Small intestine (tissue), 7 donors: ENCODE measurements around the gene CAPN3. TPM values are rescaled to one million over a fixed set of nuclear protein-coding genes. Genes with fewer than 3 reads are reported as not detected.
A peak's percentile ranks its signal among the peaks of the same experiment; 100 is the strongest.

Experiments used
- DNase-seq, 2 donors: peaks; one replicate each; pipeline versions ENCODE4 v3.0.0 to v3.0.0-alpha.2; 2013
- FAIRE-seq: peaks from 2 replicates; lab custom pipeline; 2012; peaks lifted over from hg19 to GRCh38; lab: Jason Lieb, UNC
- H3K27ac ChIP-seq, 3 donors: one replicate each; pipeline ENCODE4 v1.5.1; 2013; ENCODE audit warnings: low read length in 2 of 3, mild to moderate bottlenecking in 2 of 3, control low read depth in 1 of 3, inconsistent platforms in 1 of 3, low read depth in 1 of 3, moderate library complexity in 1 of 3
- H3K27me3 ChIP-seq, 3 donors: one replicate each; pipeline ENCODE4 v1.6.1; 2013; ENCODE audit warnings: low read length in 3 of 3, inconsistent platforms in 1 of 3; ENCODE audit not compliant: control insufficient read depth in 3 of 3, insufficient read depth in 3 of 3
- H3K36me3 ChIP-seq, 3 donors: one replicate each; pipeline ENCODE4 v1.6.1; 2013; ENCODE audit warnings: low read length in 3 of 3, inconsistent platforms in 1 of 3, low read depth in 1 of 3, mild to moderate bottlenecking in 1 of 3, moderate library complexity in 1 of 3; ENCODE audit not compliant: control insufficient read depth in 3 of 3, insufficient read depth in 2 of 3
- H3K4me1 ChIP-seq, 3 donors: one replicate each; pipeline ENCODE4 v1.6.1; 2013; ENCODE audit warnings: low read length in 2 of 3, inconsistent platforms in 1 of 3, low read depth in 1 of 3, mild to moderate bottlenecking in 1 of 3, moderate library complexity in 1 of 3; ENCODE audit not compliant: control insufficient read depth in 3 of 3, insufficient read depth in 2 of 3
- H3K4me3 ChIP-seq, 3 donors: one replicate each; pipeline ENCODE4 v1.5.1; 2013; ENCODE audit warnings: low read length in 3 of 3, control low read depth in 1 of 3, inconsistent platforms in 1 of 3, low read depth in 1 of 3, mild to moderate bottlenecking in 1 of 3, moderate library complexity in 1 of 3
- H3K9me3 ChIP-seq, 2 donors: one replicate each; pipeline ENCODE4 v1.6.1; 2013; ENCODE audit warnings: low read depth in 1 of 2, low read length in 1 of 2; ENCODE audit not compliant: control insufficient read depth in 2 of 2, insufficient read depth in 1 of 2
- WGBS, 3 donors: extraction: QIAGEN DNeasy Blood & Tissue Kit; methylation state at CpG; one replicate each; pipeline ENCODE4 v1.1.7; 2013; 5-methylcytosine and 5-hydroxymethylcytosine counted together
- polyA plus RNA-seq, 4 donors: library from polyadenylated mRNA; stranded (reverse) in 3 of 4; unstranded in 1 of 4; fragments of 200-250 nt in 3 of 4; fragments of 120-200 nt in 1 of 4; gene quantifications; one replicate each; pipeline versions ENCODE4 v1.2.1 to v1.2.3, GENCODE V29; 2013
- donor health status: healthy with polysubstance abuse.
- donor health status: control.
- donor health status: control.
- donor health status: Bipolar disorder and iron deficiency.
- donor health status: healthy.

The CAPN3 gene
- polyA plus RNA-seq, 4 donors, result 5.2 to 248 (median 18.6) TPM

- Histone ChIP-seq H3K27ac (no peak overlapping the region), H3K36me3 (no peaks in the 10 kb centered on the region), H3K4me3 (no peak overlapping the region), H3K4me1 (no peaks in the 10 kb centered on the region), H3K9me3 (peaks cover 0 to 2% of the 10 kb centered on the region in 2 donors), H3K27me3 (no peaks in the 10 kb centered on the region)
- DNase-seq, result no peak
- no peak for FAIRE-seq
- 60 to 78% (median 74%) methylated on average over 2 of the region's 2 CpGs for WGBS, 3 donors
These were observed 11.8 kb downstream of the CAPN3 start for GRCh38 chr15:42371096-42371495.

GRCh38 chr15:42373274-42373673, 14.0 kb downstream of the CAPN3 start:
- WGBS, 3 donors, result 82 to 100% (median 92%) methylated on average over 1 of the region's 1 CpG
- no peaks in the 10 kb centered on the region for H3K36me3 ChIP-seq
- no peak overlapping the region for H3K27ac ChIP-seq
- no peak overlapping the region for H3K4me3 ChIP-seq
- H3K27me3 ChIP-seq, result no peaks in the 10 kb centered on the region
- DNase-seq (peak in 1 of 2 donors; percentile 5), FAIRE-seq (no peak)
- no peaks in the 10 kb centered on the region for H3K4me1 ChIP-seq
- peaks cover 0 to 8% of the 10 kb centered on the region in 2 donors for H3K9me3 ChIP-seq

- no peaks in the 10 kb centered on the region for H3K4me1 ChIP-seq
- H3K36me3 ChIP-seq, result no peaks in the 10 kb centered on the region
- H3K9me3 ChIP-seq, result peaks cover 0 to 6% of the 10 kb centered on the region in 2 donors
- WGBS, 3 donors, result 81 to 93% (median 93%) methylated on average over 4 of the region's 4 CpGs
- FAIRE-seq, result no peak
- H3K27ac ChIP-seq, result no peak overlapping the region
- H3K4me3 ChIP-seq, result no peak overlapping the region
- no peak for DNase-seq
- H3K27me3 ChIP-seq, result no peaks in the 10 kb centered on the region
These were observed 14.6 kb downstream of the CAPN3 start for GRCh38 chr15:42373936-42374335.

GRCh38 chr15:42374810-42375209, 15.5 kb downstream of the CAPN3 start:
- FAIRE-seq (no peak), DNase-seq (no peak)
- Histone ChIP-seq H3K9me3 (peaks cover 0 to 6% of the 10 kb centered on the region in 2 donors), H3K27ac (no peak overlapping the region), H3K36me3 (no peaks in the 10 kb centered on the region), H3K4me1 (no peaks in the 10 kb centered on the region), H3K4me3 (no peak overlapping the region), H3K27me3 (no peaks in the 10 kb centered on the region)
- 89 to 90% (median 90%) methylated on average over 1 of the region's 1 CpG for WGBS, 3 donors

GRCh38 chr15:42375252-42375651, 16.0 kb downstream of the CAPN3 start:
- no peak for DNase-seq
- Histone ChIP-seq H3K4me3 (no peak overlapping the region), H3K27ac (no peak overlapping the region), H3K9me3 (peaks cover 0 to 6% of the 10 kb centered on the region in 2 donors), H3K4me1 (no peaks in the 10 kb centered on the region), H3K36me3 (no peaks in the 10 kb centered on the region), H3K27me3 (no peaks in the 10 kb centered on the region)
- 92 to 96% (median 92%) methylated on average over 5 of the region's 5 CpGs for WGBS, 3 donors
- FAIRE-seq, result no peak

- Histone ChIP-seq H3K4me3 (no peak overlapping the region), H3K4me1 (no peaks in the 10 kb centered on the region), H3K27ac (no peak overlapping the region), H3K36me3 (no peaks in the 10 kb centered on the region), H3K9me3 (peaks cover 0 to 6% of the 10 kb centered on the region in 2 donors), H3K27me3 (no peaks in the 10 kb centered on the region)
- DNase-seq (no peak), FAIRE-seq (no peak)
- 70 to 87% (median 71%) methylated on average over 4 of the region's 4 CpGs for WGBS, 3 donors
These were observed 16.6 kb downstream of the CAPN3 start for GRCh38 chr15:42375941-42376340.

GRCh38 chr15:42378011-42378410, 18.7 kb downstream of the CAPN3 start:
- Histone ChIP-seq H3K4me3 (no peak overlapping the region), H3K27ac (no peak overlapping the region), H3K4me1 (no peaks in the 10 kb centered on the region), H3K9me3 (peaks cover 0 to 6% of the 10 kb centered on the region in 2 donors), H3K27me3 (no peaks in the 10 kb centered on the region), H3K36me3 (no peaks in the 10 kb centered on the region)
- WGBS, 3 donors, result 80 to 81% (median 81%) methylated on average over 8 of the region's 8 CpGs
- no peak for DNase-seq
- no peak for FAIRE-seq

- no peak for FAIRE-seq
- H3K36me3 ChIP-seq, result peaks cover 0 to 6% (median 0%) of the 10 kb centered on the region in 3 donors
- WGBS, 3 donors, result 63 to 72% (median 71%) methylated on average over 4 of the region's 4 CpGs
These were observed 25.3 kb downstream of the CAPN3 start for GRCh38 chr15:42384597-42384996.

More at GRCh38 chr15:42384597-42384996, 25.3 kb downstream of the CAPN3 start:
- Histone ChIP-seq H3K27me3 (no peaks in the 10 kb centered on the region), H3K9me3 (no peaks in the 10 kb centered on the region), H3K4me1 (peaks cover 0 to 3% (median 0%) of the 10 kb centered on the region in 3 donors), H3K4me3 (no peak overlapping the region), H3K27ac (no peak overlapping the region)
- no peak for DNase-seq
